Heart left ventricle (tissue), 13 donors: Measurements from ENCODE around the gene CPNE4.

Source experiments
- POLR2A ChIP-seq, 2 donors: fragments of 450-650 bp; IDR thresholded peaks; one replicate each; pipeline ENCODE4 v1.6.1; 2017; ENCODE audit warnings: antibody characterized with exemption in 2 of 2, mild to moderate bottlenecking in 2 of 2, moderate library complexity in 2 of 2
- TF ChIP-seq, protein P1 (sequence below), 12 donors: fragments of 200-600 bp; sonication (generic) in 4 of 12; IDR thresholded peaks; one replicate each; pipeline versions ENCODE4 v1.5.0 to v1.8.0; 2018 to 2022; ENCODE audit warnings: antibody characterized with exemption in 12 of 12, mild to moderate bottlenecking in 5 of 12
- donor health status: ischemic (EF 13 %, LVEDD 7.1; RV severe dilation, severe dysfunction).
- donor health status: DM: no; HTN: yes; CAD: no.
- donor health status: DM: no; HTN: no; CAD: no.
- donor health status: ischemic (EF 25% LVEDD 6.9; RV normal size, moderate dysfunction).
- donor health status: ischemic (EF 25% LVEDD 5.7; RV mildly dilated, moderate dysfunction).
- donor health status: ischemic (EF 35%, LVEDD 5.7; RV mildly dilated, moderate dysfunction).
- donor health status: nonischemic (EF 11% LVEDD 7.7; RV severe dilation, severe dysfunction).
- donor health status: DM: yes; HTN: yes; CAD: no.
- donor health status: PGD.
- donor health status: ischemic (EF 29% LVEDD 5.4; RV normal size, mild dysfunction).
- donor health status: nonischemic (EF 23%, LVEDD 6.1; RV moderate dilation, normal function).

DNA sequence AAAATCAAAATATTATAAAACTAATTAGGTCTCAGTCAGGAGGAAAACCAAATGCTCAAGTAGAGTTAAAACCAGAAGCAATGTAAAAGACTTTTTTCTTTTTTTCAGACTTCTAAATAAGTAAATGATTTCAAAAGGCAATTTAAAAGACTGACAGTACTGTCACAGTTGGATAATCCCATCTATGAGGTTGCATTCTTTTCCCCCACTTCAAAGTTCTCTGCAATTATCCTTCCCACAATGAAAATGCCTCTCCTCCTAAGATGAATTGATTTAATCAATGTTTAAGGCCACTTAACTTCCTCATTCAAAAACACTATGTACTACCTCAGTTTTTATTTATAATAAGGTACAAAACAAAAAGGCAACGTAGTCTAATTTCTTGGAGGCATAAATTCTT, 540.1 kb downstream of the CPNE4 start:
- TF ChIP-seq, protein P1, sequence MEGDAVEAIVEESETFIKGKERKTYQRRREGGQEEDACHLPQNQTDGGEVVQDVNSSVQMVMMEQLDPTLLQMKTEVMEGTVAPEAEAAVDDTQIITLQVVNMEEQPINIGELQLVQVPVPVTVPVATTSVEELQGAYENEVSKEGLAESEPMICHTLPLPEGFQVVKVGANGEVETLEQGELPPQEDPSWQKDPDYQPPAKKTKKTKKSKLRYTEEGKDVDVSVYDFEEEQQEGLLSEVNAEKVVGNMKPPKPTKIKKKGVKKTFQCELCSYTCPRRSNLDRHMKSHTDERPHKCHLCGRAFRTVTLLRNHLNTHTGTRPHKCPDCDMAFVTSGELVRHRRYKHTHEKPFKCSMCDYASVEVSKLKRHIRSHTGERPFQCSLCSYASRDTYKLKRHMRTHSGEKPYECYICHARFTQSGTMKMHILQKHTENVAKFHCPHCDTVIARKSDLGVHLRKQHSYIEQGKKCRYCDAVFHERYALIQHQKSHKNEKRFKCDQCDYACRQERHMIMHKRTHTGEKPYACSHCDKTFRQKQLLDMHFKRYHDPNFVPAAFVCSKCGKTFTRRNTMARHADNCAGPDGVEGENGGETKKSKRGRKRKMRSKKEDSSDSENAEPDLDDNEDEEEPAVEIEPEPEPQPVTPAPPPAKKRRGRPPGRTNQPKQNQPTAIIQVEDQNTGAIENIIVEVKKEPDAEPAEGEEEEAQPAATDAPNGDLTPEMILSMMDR (IDR thresholded peaks at IDR 0.05) = no peak
- no peak for TF ChIP-seq POLR2A (IDR thresholded peaks at IDR 0.05)
